Kidney epithelial cell (primary cell): ENCODE results near the gene ARHGEF9. TPM values are rescaled to one million over a fixed set of nuclear protein-coding genes. Genes with fewer than 3 reads are reported as not detected.

ENCODE experiments used
- DNase-seq: peaks from one replicate; pipeline ENCODE4 v3.0.0-alpha.2; 2010; ENCODE audit warnings: low read depth
- H3K27me3 ChIP-seq: 2 replicates; pipeline ENCODE4 v1.6.0; 2011; ENCODE audit warnings: low read length; ENCODE audit not compliant: control insufficient read depth, insufficient read depth
- H3K36me3 ChIP-seq: 2 replicates; pipeline ENCODE4 v1.5.1; 2011; ENCODE audit warnings: low read length; ENCODE audit not compliant: control insufficient read depth, insufficient read depth
- H3K4me3 ChIP-seq: 2 replicates; pipeline ENCODE4 v1.5.1; 2011; ENCODE audit warnings: low read depth, mild to moderate bottlenecking, control low read depth, low read length
- total RNA-seq: library from RNA; depleted of rRNA; stranded (reverse); fragments of >200 nt; gene quantifications from 2 replicates; pipeline ENCODE4 v1.2.3, GENCODE V29; 2015
- TF ChIP-seq, protein P1 (sequence below): IDR thresholded peaks from 2 replicates; pipeline ENCODE4 v1.5.1; 2011; ENCODE audit warnings: mild to moderate bottlenecking, moderate library complexity, low read length, control low read depth, inconsistent platforms; ENCODE audit not compliant: insufficient read depth, poor library complexity, severe bottlenecking

Gene ARHGEF9
- total RNA-seq, 1 donor from 2014 or later, result 14.4 TPM

- no peak overlapping the region for H3K4me3 ChIP-seq
- DNase-seq, result no peak
- TF ChIP-seq, protein P1, sequence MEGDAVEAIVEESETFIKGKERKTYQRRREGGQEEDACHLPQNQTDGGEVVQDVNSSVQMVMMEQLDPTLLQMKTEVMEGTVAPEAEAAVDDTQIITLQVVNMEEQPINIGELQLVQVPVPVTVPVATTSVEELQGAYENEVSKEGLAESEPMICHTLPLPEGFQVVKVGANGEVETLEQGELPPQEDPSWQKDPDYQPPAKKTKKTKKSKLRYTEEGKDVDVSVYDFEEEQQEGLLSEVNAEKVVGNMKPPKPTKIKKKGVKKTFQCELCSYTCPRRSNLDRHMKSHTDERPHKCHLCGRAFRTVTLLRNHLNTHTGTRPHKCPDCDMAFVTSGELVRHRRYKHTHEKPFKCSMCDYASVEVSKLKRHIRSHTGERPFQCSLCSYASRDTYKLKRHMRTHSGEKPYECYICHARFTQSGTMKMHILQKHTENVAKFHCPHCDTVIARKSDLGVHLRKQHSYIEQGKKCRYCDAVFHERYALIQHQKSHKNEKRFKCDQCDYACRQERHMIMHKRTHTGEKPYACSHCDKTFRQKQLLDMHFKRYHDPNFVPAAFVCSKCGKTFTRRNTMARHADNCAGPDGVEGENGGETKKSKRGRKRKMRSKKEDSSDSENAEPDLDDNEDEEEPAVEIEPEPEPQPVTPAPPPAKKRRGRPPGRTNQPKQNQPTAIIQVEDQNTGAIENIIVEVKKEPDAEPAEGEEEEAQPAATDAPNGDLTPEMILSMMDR, result no peak
These were observed 49.1 kb downstream of the ARHGEF9 start for GRCh38 chrX:63735882-63736281.

DNA sequence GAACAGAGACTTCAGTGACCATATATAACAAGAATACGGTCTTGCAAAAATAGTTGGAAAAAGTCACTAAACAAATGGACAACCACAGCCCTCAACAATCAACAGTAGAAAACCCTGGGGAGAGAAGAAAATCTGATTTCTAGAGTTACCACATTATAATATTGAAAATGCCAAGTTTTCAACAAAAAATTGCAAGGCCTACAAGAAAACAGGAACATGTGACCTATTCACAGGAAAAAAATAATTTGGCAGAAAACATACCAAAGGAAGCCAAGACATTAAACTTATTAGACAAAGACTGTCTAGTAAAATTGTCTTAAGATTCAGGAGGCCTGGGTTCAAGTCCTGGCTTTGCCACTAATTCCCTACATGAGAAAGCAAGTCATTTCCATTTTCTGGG lies 64.7 kb downstream of the ARHGEF9 start:
- Histone ChIP-seq H3K36me3 (no peaks in the 10 kb centered on the region), H3K27me3 (no peaks in the 10 kb centered on the region), H3K4me3 (no peak overlapping the region)
- TF ChIP-seq, protein P1, result no peak
- no peak for DNase-seq

More at GRCh38 chrX:63735882-63736281, 49.1 kb downstream of the ARHGEF9 start:
- Histone ChIP-seq H3K27me3 (no peaks in the 10 kb centered on the region), H3K36me3 (no peaks in the 10 kb centered on the region)

GRCh38 chrX:63719633-63720032 lies 65.4 kb downstream of the ARHGEF9 start:
- Histone ChIP-seq H3K4me3 (no peak overlapping the region), H3K36me3 (no peaks in the 10 kb centered on the region), H3K27me3 (no peaks in the 10 kb centered on the region)
- TF ChIP-seq, protein P1, result no peak
- DNase-seq, result no peak

DNA sequence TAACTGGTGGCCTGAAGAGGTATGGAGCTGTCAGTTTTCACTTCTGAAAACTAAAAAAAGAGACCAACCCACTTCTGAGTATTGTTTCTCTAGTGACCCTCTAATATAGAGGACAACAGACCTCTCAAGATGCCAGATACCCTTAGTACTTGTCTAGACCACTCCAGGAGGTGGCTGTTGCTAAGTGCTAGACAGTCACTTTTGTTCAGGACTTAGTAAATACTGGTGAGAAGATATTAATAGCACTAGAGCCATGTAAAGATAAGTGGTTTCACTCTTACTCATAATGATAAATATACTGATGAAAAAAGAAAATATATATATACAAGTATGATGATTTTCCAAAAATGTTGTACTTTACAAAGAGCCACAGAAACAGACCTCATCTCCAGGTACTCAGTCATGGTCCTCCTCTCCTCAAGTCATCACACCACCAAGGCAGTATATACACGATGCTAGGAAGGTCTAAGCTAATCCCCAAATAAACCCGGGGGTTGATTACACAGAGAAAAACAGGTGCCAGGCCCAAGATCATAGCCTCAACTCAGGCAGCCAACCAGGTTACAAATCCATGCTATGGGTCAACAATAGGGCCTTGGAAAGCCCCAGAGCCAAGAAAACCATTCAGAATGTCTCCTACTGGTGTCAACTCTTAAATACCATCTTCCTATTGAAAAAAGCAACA lies 66.9 kb downstream of the ARHGEF9 start:
- Histone ChIP-seq H3K36me3 (no peaks in the 10 kb centered on the region), H3K27me3 (no peaks in the 10 kb centered on the region), H3K4me3 (no peak overlapping the region)
- TF ChIP-seq, protein P1, result no peak
- DNase-seq, result no peak

GRCh38 chrX:63713526-63713925 lies 71.5 kb downstream of the ARHGEF9 start:
- TF ChIP-seq, protein P1, result no peak
- H3K27me3 ChIP-seq, result no peaks in the 10 kb centered on the region
- H3K36me3 ChIP-seq, result no peaks in the 10 kb centered on the region
- H3K4me3 ChIP-seq, result no peak overlapping the region
- DNase-seq, result no peak

DNA sequence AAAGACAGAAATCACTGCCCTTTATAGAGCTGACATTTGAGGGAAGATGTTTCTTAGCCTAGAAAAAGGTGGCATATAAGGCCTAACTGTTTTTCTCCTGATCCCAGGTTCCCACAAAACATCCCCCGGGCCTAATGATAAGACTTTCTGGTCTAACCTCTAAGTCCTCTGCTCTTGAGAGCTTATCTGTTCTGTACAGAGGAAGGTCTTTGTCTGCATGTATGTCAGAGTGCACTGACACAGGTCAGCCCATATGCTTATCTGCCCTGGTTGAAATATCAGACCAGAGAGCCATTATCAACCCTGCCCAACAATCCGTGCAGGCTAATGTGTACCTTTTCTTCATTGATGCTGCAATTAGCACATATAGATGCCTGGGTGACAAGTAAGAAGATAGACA lies 76.2 kb downstream of the ARHGEF9 start:
- Histone ChIP-seq H3K27me3 (no peaks in the 10 kb centered on the region), H3K36me3 (no peaks in the 10 kb centered on the region), H3K4me3 (no peak overlapping the region)
- no peak for DNase-seq
- TF ChIP-seq, protein P1, result no peak
